ENCODE data around the gene KCMF1. TPM values are rescaled to one million over a fixed set of nuclear protein-coding genes. Genes with fewer than 3 reads are reported as not detected.

Gene KCMF1
- total RNA-seq, 1 donor from 2014 or later = 46.8 TPM

- Mint-ChIP-seq H3K36me3 (ENCODE audit: unreplicated experiment) (no peaks in the 10 kb centered on the region), H3K27ac (ENCODE audit: unreplicated experiment) (no peak overlapping the region), H3K4me3 (ENCODE audit: unreplicated experiment) (no peak overlapping the region), H3K27me3 (ENCODE audit: unreplicated experiment) (peaks cover 11% of the 10 kb centered on the region), H3K9me3 (ENCODE audit: unreplicated experiment) (peaks cover 14% of the 10 kb centered on the region), H3K4me1 (ENCODE audit: low read depth, unreplicated experiment) (peaks cover 15% of the 10 kb centered on the region)
- no peak for DNase-seq
- no peak for TF ChIP-seq CTCF (IDR thresholded peaks at IDR 0.05; ENCODE audit: partially characterized antibody, unreplicated experiment)
Observed at GRCh38 chr2:85091838-85092237, 120.9 kb downstream of the KCMF1 start.

DNA sequence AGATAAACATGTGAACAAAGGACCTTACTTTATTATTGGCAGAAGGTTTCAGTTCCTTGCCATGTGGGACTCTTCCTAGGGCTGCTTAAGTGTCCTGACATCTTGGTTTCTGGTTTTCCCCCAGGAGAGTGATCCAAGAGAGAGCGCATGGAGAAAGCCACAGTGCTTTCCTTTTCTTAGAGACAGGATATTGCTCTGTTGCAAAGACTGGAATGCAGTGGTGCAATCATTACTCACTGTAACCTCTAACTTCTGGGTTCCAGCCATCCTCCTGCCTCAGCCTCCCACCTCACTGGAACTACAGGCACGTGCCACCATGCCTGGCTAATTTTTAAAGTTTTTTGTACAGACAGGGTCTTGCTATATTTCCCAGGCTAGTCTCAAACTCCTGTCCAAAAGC lies 124.1 kb downstream of the KCMF1 start:
- Mint-ChIP-seq H3K4me3 (ENCODE audit: unreplicated experiment) (no peak overlapping the region), H3K27me3 (ENCODE audit: unreplicated experiment) (peaks cover 4% of the 10 kb centered on the region), H3K9me3 (ENCODE audit: unreplicated experiment) (peaks cover 5% of the 10 kb centered on the region), H3K4me1 (ENCODE audit: low read depth, unreplicated experiment) (peaks cover 3% of the 10 kb centered on the region), H3K36me3 (ENCODE audit: unreplicated experiment) (no peaks in the 10 kb centered on the region), H3K27ac (ENCODE audit: unreplicated experiment) (no peak overlapping the region)
- no peak for TF ChIP-seq CTCF (IDR thresholded peaks at IDR 0.05; ENCODE audit: partially characterized antibody, unreplicated experiment)
- DNase-seq = no peak

- no peak for DNase-seq
- Mint-ChIP-seq H3K36me3 (ENCODE audit: unreplicated experiment) (no peaks in the 10 kb centered on the region), H3K9me3 (ENCODE audit: unreplicated experiment) (no peaks in the 10 kb centered on the region), H3K4me3 (ENCODE audit: unreplicated experiment) (no peak overlapping the region), H3K27ac (ENCODE audit: unreplicated experiment) (no peak overlapping the region), H3K27me3 (ENCODE audit: unreplicated experiment) (no peaks in the 10 kb centered on the region), H3K4me1 (ENCODE audit: low read depth, unreplicated experiment) (peaks cover 3% of the 10 kb centered on the region)
- no peak for TF ChIP-seq CTCF (IDR thresholded peaks at IDR 0.05; ENCODE audit: partially characterized antibody, unreplicated experiment)
Observed at GRCh38 chr2:85096616-85097015, 125.7 kb downstream of the KCMF1 start.

GRCh38 chr2:85104228-85104627 lies 133.3 kb downstream of the KCMF1 start:
- no peak for TF ChIP-seq CTCF (IDR thresholded peaks at IDR 0.05; ENCODE audit: partially characterized antibody, unreplicated experiment)
- Mint-ChIP-seq H3K4me1 (ENCODE audit: low read depth, unreplicated experiment) (no peaks in the 10 kb centered on the region), H3K27me3 (ENCODE audit: unreplicated experiment) (no peaks in the 10 kb centered on the region), H3K4me3 (ENCODE audit: unreplicated experiment) (no peak overlapping the region), H3K27ac (ENCODE audit: unreplicated experiment) (no peak overlapping the region), H3K9me3 (ENCODE audit: unreplicated experiment) (no peaks in the 10 kb centered on the region), H3K36me3 (ENCODE audit: unreplicated experiment) (no peaks in the 10 kb centered on the region)
- DNase-seq = no peak

DNA sequence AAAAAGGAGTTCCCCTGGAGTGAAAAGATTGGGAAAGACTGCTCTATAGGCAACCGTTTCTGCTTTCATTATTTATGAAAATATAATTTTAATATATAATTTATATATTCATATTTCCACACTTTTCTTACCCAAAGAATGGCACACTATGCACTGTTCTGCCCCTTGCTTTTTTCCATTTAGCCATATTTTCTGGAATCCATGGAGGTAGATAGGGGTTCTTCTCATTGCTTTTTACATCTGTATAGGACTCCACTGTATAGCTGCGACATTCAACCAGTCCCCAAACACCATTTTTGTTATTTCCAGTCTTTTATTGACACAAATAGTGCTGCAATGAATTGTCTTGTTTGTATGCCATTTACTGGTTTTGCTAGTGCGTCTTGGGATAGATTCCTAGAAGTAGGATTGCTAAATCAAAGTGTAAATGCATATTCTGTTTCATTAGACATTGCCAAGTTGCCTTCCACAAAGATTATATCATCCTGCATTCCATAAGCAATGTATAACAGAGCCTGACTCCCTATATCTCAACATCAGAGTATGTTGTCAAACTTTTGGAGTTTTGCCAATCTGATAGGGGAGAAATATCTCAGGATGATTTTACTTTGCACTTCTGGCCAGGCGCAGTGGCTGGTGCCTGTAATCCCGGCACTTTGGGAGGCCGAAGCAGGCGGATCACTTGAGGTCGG lies 135.7 kb downstream of the KCMF1 start:
- Mint-ChIP-seq H3K9me3 (ENCODE audit: unreplicated experiment) (peaks cover 2% of the 10 kb centered on the region), H3K27ac (ENCODE audit: unreplicated experiment) (no peak overlapping the region), H3K4me3 (ENCODE audit: unreplicated experiment) (no peak overlapping the region), H3K4me1 (ENCODE audit: low read depth, unreplicated experiment) (no peaks in the 10 kb centered on the region), H3K27me3 (ENCODE audit: unreplicated experiment) (no peaks in the 10 kb centered on the region), H3K36me3 (ENCODE audit: unreplicated experiment) (no peaks in the 10 kb centered on the region)
- no peak for TF ChIP-seq CTCF (IDR thresholded peaks at IDR 0.05; ENCODE audit: partially characterized antibody, unreplicated experiment)
- no peak for DNase-seq

Other genes starting within 250 kb of the KCMF1 start
- gene TRABD2A, start 90.1 kb upstream of the KCMF1 start, total RNA-seq (ENCODE audit: unreplicated experiment) = not detected
- gene TMSB10, start 65.5 kb upstream of the KCMF1 start, total RNA-seq (ENCODE audit: unreplicated experiment) = 3,273 TPM
- 6.6 TPM for gene TCF7L1, start 162.2 kb downstream of the KCMF1 start, total RNA-seq (ENCODE audit: unreplicated experiment)

Measured in glutamatergic neuron (in vitro differentiated cells).